GM19467 (cell line): Measurements from ENCODE around the gene CDRT15L2.
"Not testable (repeated sequence)": the region's sequence is repeated elsewhere in the genome, so short reads cannot be mapped to it uniquely, and the experiment has no call there.

Source experiments
- ATAC-seq: cut with Tn5 transposase; IDR thresholded peaks from one replicate; pipeline ENCODE4 v1.9.1; 2021; ENCODE audit warnings: mild to moderate bottlenecking, moderate library complexity; ENCODE audit not compliant: unreplicated experiment

Gene CDRT15L2

GRCh38 chr17:20579424-20579823 lies at the start of gene CDRT15L2:
CDRT15L2 (plus strand) TSS chr17:20579724; CDS start chr17:20579744, 20 bp downstream.
- not testable (repeated sequence) for ATAC-seq

- not testable (repeated sequence) for ATAC-seq
Observed at GRCh38 chr17:20530104-20530503, 49.4 kb upstream of the CDRT15L2 start.

GRCh38 chr17:20532544-20533090 lies 46.9 kb upstream of the CDRT15L2 start:
- ATAC-seq, result not testable (repeated sequence)

- not testable (repeated sequence) for ATAC-seq
Observed at GRCh38 chr17:20533206-20533605, 46.3 kb upstream of the CDRT15L2 start.

- ATAC-seq, result not testable (repeated sequence)
Observed at GRCh38 chr17:20534711-20535550, 44.6 kb upstream of the CDRT15L2 start.

GRCh38 chr17:20540414-20540813 lies 39.1 kb upstream of the CDRT15L2 start:
- peak; percentile 85 for ATAC-seq

GRCh38 chr17:20540865-20541264 lies 38.7 kb upstream of the CDRT15L2 start:
- ATAC-seq, result not testable (repeated sequence)

- not testable (repeated sequence) for ATAC-seq
Observed at GRCh38 chr17:20541853-20542546, 37.5 kb upstream of the CDRT15L2 start.

- ATAC-seq, result not testable (repeated sequence)
Observed at GRCh38 chr17:20547923-20548322, 31.6 kb upstream of the CDRT15L2 start.

GRCh38 chr17:20552920-20553319 lies 26.6 kb upstream of the CDRT15L2 start:
- ATAC-seq, result not testable (repeated sequence)

GRCh38 chr17:20554728-20555127 lies 24.8 kb upstream of the CDRT15L2 start:
- not testable (repeated sequence) for ATAC-seq

- ATAC-seq, result not testable (repeated sequence)
Observed at GRCh38 chr17:20555135-20556010, 24.2 kb upstream of the CDRT15L2 start.

- not testable (repeated sequence) for ATAC-seq
Observed at GRCh38 chr17:20558096-20558495, 21.4 kb upstream of the CDRT15L2 start.

- ATAC-seq, result not testable (repeated sequence)
Observed at GRCh38 chr17:20559018-20559417, 20.5 kb upstream of the CDRT15L2 start.

- ATAC-seq, result no peak
Observed at GRCh38 chr17:20562587-20562986, 16.9 kb upstream of the CDRT15L2 start.

- not testable (repeated sequence) for ATAC-seq
Observed at GRCh38 chr17:20565245-20565644, 14.3 kb upstream of the CDRT15L2 start.

- ATAC-seq, result no peak
Observed at GRCh38 chr17:20565711-20566110, 13.8 kb upstream of the CDRT15L2 start.

- not testable (repeated sequence) for ATAC-seq
Observed at GRCh38 chr17:20566736-20567135, 12.8 kb upstream of the CDRT15L2 start.

GRCh38 chr17:20567421-20567820 lies 12.1 kb upstream of the CDRT15L2 start:
- not testable (repeated sequence) for ATAC-seq

- not testable (repeated sequence) for ATAC-seq
Observed at GRCh38 chr17:20568604-20569003, 10.9 kb upstream of the CDRT15L2 start.
